HEK293 (cell line): ENCODE measurements around the gene AXDND1.

ENCODE experiments used
- CTCF ChIA-PET: fragments of 350-600 bp; formaldehyde crosslinking; extraction: SDS; loops from one replicate; lab custom pipeline; 2021; ENCODE audit warnings: antibody characterized with exemption; lab: Yijun Ruan, JAX
- POLR2A ChIA-PET: fragments of 300-600 bp; formaldehyde crosslinking; extraction: SDS; loops from one replicate; lab custom pipeline; 2020; ENCODE audit warnings: antibody characterized with exemption, inconsistent platforms; lab: Yijun Ruan, JAX
- H3K27ac ChIP-seq: fragments of 200-500 bp; sonication (Bioruptor generic); 2 replicates; pipeline ENCODE4 v1.5.1; 2014; ENCODE audit warnings: low read depth, low read length, control low read depth, inconsistent platforms; ENCODE audit errors: extremely low read depth
- H3K36me3 ChIP-seq, 2 experiments: fragments of 200-500 bp in 1 of 2; sonication (Bioruptor generic) in 1 of 2; 1 replicate in 1 of 2; 2 replicates in 1 of 2; pipeline ENCODE4 v1.5.1; 2014 to 2017; ENCODE audit warnings: inconsistent platforms in 2 of 2, low read length in 2 of 2; ENCODE audit not compliant: control insufficient read depth in 2 of 2, insufficient read depth in 1 of 2
- H3K4me1 ChIP-seq: fragments of 200-500 bp; sonication (Bioruptor generic); 2 replicates; pipeline ENCODE4 v1.5.1; 2014; ENCODE audit warnings: mild to moderate bottlenecking, low read length, inconsistent platforms; ENCODE audit not compliant: control insufficient read depth, insufficient read depth
- H3K4me3 ChIP-seq: 2 replicates; pipeline ENCODE4 v1.5.1; 2011; ENCODE audit warnings: low read depth, mild to moderate bottlenecking, control low read depth, low read length, moderate library complexity
- H3K9me3 ChIP-seq: fragments of 200-500 bp; sonication (Bioruptor generic); 2 replicates; pipeline ENCODE4 v1.5.1; 2014; ENCODE audit warnings: low read depth, low read length, inconsistent platforms; ENCODE audit not compliant: control insufficient read depth, insufficient read depth
- BCL11B ChIP-seq: fragments of 450-650 bp; formaldehyde crosslinking; IDR thresholded peaks from 2 replicates; pipeline ENCODE4 v1.5.1; 2016; ENCODE audit warnings: low read depth, missing biosample characterization, missing genetic modification characterization
- BCL6B ChIP-seq: fragments of 450-650 bp; formaldehyde crosslinking; IDR thresholded peaks from 2 replicates; pipeline ENCODE4 v1.5.1; 2017; ENCODE audit warnings: missing biosample characterization, missing genetic modification characterization
- HOXD13 ChIP-seq: sonication (generic); formaldehyde crosslinking; IDR thresholded peaks from 2 replicates; pipeline ENCODE4 v1.8.0; 2022; ENCODE audit warnings: missing genetic modification reagents, borderline replicate concordance
- IKZF3 ChIP-seq: fragments of 450-650 bp; IDR thresholded peaks from 2 replicates; pipeline ENCODE4 v1.5.0; 2018; ENCODE audit warnings: missing biosample characterization, mild to moderate bottlenecking, missing genetic modification characterization, moderate library complexity
- KLF16 ChIP-seq: fragments of 450-650 bp; formaldehyde crosslinking; IDR thresholded peaks from 2 replicates; pipeline ENCODE4 v1.5.1; 2017; ENCODE audit warnings: missing biosample characterization, missing genetic modification characterization
- KLF17 ChIP-seq: fragments of 450-650 bp; formaldehyde crosslinking; IDR thresholded peaks from 2 replicates; pipeline ENCODE4 v1.5.1; 2016; ENCODE audit warnings: missing biosample characterization, missing genetic modification characterization
- PRDM2 ChIP-seq: fragments of 450-650 bp; formaldehyde crosslinking; IDR thresholded peaks from 2 replicates; pipeline ENCODE4 v1.5.1; 2016; ENCODE audit warnings: missing biosample characterization, missing genetic modification characterization, borderline replicate concordance
- ZBTB1 ChIP-seq: fragments of 450-650 bp; formaldehyde crosslinking; IDR thresholded peaks from 2 replicates; pipeline ENCODE4 v1.5.1; 2016; ENCODE audit warnings: missing biosample characterization, missing genetic modification characterization
- ZBTB7A ChIP-seq: fragments of 450-650 bp; formaldehyde crosslinking; IDR thresholded peaks from 2 replicates; pipeline ENCODE4 v1.5.1; 2016; ENCODE audit warnings: low read depth, missing biosample characterization, missing genetic modification characterization
- ZNF114 ChIP-seq: fragments of 450-650 bp; formaldehyde crosslinking; IDR thresholded peaks from 2 replicates; pipeline ENCODE4 v1.5.0; 2017; ENCODE audit warnings: missing biosample characterization, missing genetic modification characterization
- ZNF146 ChIP-seq: fragments of 450-650 bp; formaldehyde crosslinking; IDR thresholded peaks from 2 replicates; pipeline ENCODE4 v1.5.1; 2016; ENCODE audit warnings: missing biosample characterization, missing genetic modification characterization
- ZNF169 ChIP-seq: fragments of 450-650 bp; formaldehyde crosslinking; IDR thresholded peaks from 2 replicates; pipeline ENCODE4 v1.5.1; 2016; ENCODE audit warnings: missing biosample characterization, missing genetic modification characterization
- ZNF274 ChIP-seq, 2 experiments: fragments of 200-500 bp in 1 of 2; fragments of 450-650 bp in 1 of 2; sonication (Bioruptor generic) in 1 of 2; formaldehyde crosslinking in 1 of 2; IDR thresholded peaks; 2 replicates each; pipeline versions ENCODE4 v1.5.1 to v1.6.1; 2014 to 2016; ENCODE audit warnings: borderline replicate concordance in 1 of 2, inconsistent platforms in 1 of 2, low read length in 1 of 2, missing biosample characterization in 1 of 2, missing genetic modification characterization in 1 of 2
- ZNF311 ChIP-seq: fragments of 450-650 bp; formaldehyde crosslinking; IDR thresholded peaks from 2 replicates; pipeline ENCODE4 v1.5.1; 2017; ENCODE audit warnings: missing biosample characterization, missing genetic modification characterization, borderline replicate concordance
- ZNF335 ChIP-seq: fragments of 450-650 bp; formaldehyde crosslinking; conservative IDR thresholded peaks from 2 replicates; pipeline ENCODE4 v1.5.1; 2016; ENCODE audit warnings: missing biosample characterization, missing genetic modification characterization
- ZNF561 ChIP-seq: fragments of 450-650 bp; IDR thresholded peaks from 2 replicates; pipeline ENCODE4 v1.5.1; 2018; ENCODE audit warnings: missing biosample characterization, missing genetic modification characterization, borderline replicate concordance
- ZNF639 ChIP-seq: fragments of 450-650 bp; formaldehyde crosslinking; IDR thresholded peaks from 2 replicates; pipeline ENCODE4 v1.5.1; 2016; ENCODE audit warnings: missing biosample characterization, missing genetic modification characterization
- ZNF677 ChIP-seq: fragments of 450-650 bp; IDR thresholded peaks from 2 replicates; pipeline ENCODE4 v1.5.0; 2018; ENCODE audit warnings: missing biosample characterization, mild to moderate bottlenecking, missing genetic modification characterization, moderate library complexity
- ZNF843 ChIP-seq: fragments of 450-650 bp; formaldehyde crosslinking; IDR thresholded peaks from 2 replicates; pipeline ENCODE4 v1.5.1; 2016; ENCODE audit warnings: missing biosample characterization, missing genetic modification characterization
- ZXDB ChIP-seq: fragments of 450-650 bp; formaldehyde crosslinking; IDR thresholded peaks from 2 replicates; pipeline ENCODE4 v1.5.1; 2016; ENCODE audit warnings: missing biosample characterization, missing genetic modification characterization

The AXDND1 gene

GRCh38 chr1:179424610-179425009 is 58.8 kb downstream of the AXDND1 start:
- ChIA-PET POLR2A (no interaction called here), CTCF (no interaction called here)
- TF ChIP-seq ZNF274 (IDR thresholded peaks at IDR 0.05; ENCODE audit: low read length), result no peak
- TF ChIP-seq ZNF274 (tag by site-specific recombination; IDR thresholded peaks at IDR 0.05; ENCODE audit: borderline replicate concordance), result no peak
- TF ChIP-seq ZBTB7A (tag by site-specific recombination), result no peak
- TF ChIP-seq ZNF114, result no peak
- TF ChIP-seq IKZF3 (tag by site-specific recombination), result no peak
- TF ChIP-seq ZNF561 (tag by site-specific recombination), result no peak
- no peak for TF ChIP-seq PRDM2
- TF ChIP-seq ZNF843 (tag by site-specific recombination), result no peak
- no peak for TF ChIP-seq ZNF639 (tag by site-specific recombination)
- no peak for TF ChIP-seq ZNF677 (tag by site-specific recombination)
- no peak for TF ChIP-seq ZNF311 (tag by site-specific recombination)
- no peak for TF ChIP-seq BCL11B (tag by site-specific recombination)
- TF ChIP-seq ZNF335 (tag by site-specific recombination), result no peak
- H3K4me3 ChIP-seq, result no peak overlapping the region
- H3K27ac ChIP-seq, result no peak overlapping the region
- no peaks in the 10 kb centered on the region for H3K4me1 ChIP-seq
- no peaks in the 10 kb centered on the region for H3K9me3 ChIP-seq
- no peaks in the 10 kb centered on the region for H3K36me3 ChIP-seq

- POLR2A ChIA-PET, result no interaction called here
- Histone ChIP-seq H3K4me1 (no peaks in the 10 kb centered on the region), H3K27ac (no peak overlapping the region), H3K9me3 (no peaks in the 10 kb centered on the region)
- CTCF ChIA-PET, result no interaction called here
- TF ChIP-seq KLF16 (tag by site-specific recombination) (no peak), HOXD13 (CRISPR knock-in tag) (no peak), ZBTB1 (no peak), ZNF169 (no peak), KLF17 (tag by site-specific recombination) (no peak), ZXDB (tag by site-specific recombination) (no peak), ZNF146 (tag by site-specific recombination) (no peak), BCL6B (no peak)
- TF ChIP-seq, all 188 proteins: peak for 0
- H3K36me3 ChIP-seq, result no peaks in the 10 kb centered on the region
- no peak overlapping the region for H3K4me3 ChIP-seq
Measured at GRCh38 chr1:179425186-179425585, 59.4 kb downstream of the AXDND1 start.
